ENCODE results near the gene SNCG.

The SNCG gene

DNA sequence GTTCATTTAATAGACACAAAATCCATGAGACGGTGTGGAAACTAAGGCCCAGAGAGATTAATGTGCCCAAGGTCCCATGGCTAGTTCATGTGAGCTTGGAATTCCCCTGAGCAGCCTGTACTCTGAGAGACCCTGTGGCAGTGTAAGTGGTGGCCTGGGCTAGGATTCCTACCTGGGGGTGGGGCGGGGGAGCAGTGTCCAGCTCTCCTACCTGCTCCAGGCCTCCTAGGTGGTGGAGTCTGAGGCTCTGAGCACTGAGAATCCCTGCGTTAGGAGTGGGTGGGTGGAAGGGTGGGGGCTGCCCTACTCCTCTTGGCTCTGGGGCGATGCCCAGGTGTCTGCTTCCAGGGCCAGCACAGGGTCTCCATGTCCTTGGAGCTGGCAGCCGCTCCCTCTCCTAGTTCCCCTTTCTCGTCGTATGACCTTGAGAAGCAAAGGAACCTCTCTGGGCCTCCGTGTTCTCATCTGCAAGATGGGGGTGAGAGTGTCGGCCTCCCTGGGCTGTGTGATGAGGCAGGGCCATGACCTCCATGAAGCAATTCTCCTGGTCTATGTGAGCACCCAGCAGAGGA is 2.5 kb downstream of the SNCG start:
- Histone ChIP-seq H3K36me3 (ENCODE audit: control insufficient read depth in 4 of 4, insufficient read depth in 4 of 4, low read length in 3 of 4) (no peaks in the 10 kb centered on the region), H3K4me1 (ENCODE audit: control extremely low read depth in 1 of 4, control insufficient read depth in 4 of 4, insufficient read depth in 4 of 4, low read length in 3 of 4) (peaks cover 0 to 28% (median 11%) of the 10 kb centered on the region in 4 experiments), H3K27ac (ENCODE audit: insufficient read depth in 1 of 2, low read depth in 1 of 2, low read length in 2 of 2, poor library complexity in 1 of 2, severe bottlenecking in 2 of 2) (no peak overlapping the region), H3K4me3 (ENCODE audit: control insufficient read depth in 1 of 7, extremely low read depth in 1 of 7, insufficient read depth in 4 of 7, low read depth in 2 of 7, low read length in 6 of 7) (no peak overlapping the region), H3K9me3 (ENCODE audit: control extremely low read depth in 1 of 5, control insufficient read depth in 4 of 5, insufficient read depth in 2 of 5, low read depth in 1 of 5, low read length in 4 of 5) (no peaks in the 10 kb centered on the region), H3K27me3 (replicated peaks in 2 of 5; ENCODE audit: control insufficient read depth in 4 of 5, insufficient read depth in 5 of 5, low read length in 4 of 5) (peaks cover 0 to 5% (median 0%) of the 10 kb centered on the region in 5 experiments)
- WGBS (ENCODE audit: insufficient coverage) = 93% methylated on average over 7 of the region's 9 CpGs
- POLR2A ChIA-PET = no interaction called here
- CTCF ChIA-PET = interaction anchor here (1.2 to 1.5 kb wide), 4 partner anchors 9 to 25 kb away, joined by 3 to 10 read pairs (median 6); no protein-coding TSS in a partner anchor
- no peak for DNase-seq

GRCh38 chr10:86961481-86962091 is 3.2 kb downstream of the SNCG start:
- peaks cover 0 to 27% (median 17%) of the 10 kb centered on the region in 4 experiments for H3K4me1 ChIP-seq (ENCODE audit: control extremely low read depth in 1 of 4, control insufficient read depth in 4 of 4, insufficient read depth in 4 of 4, low read length in 3 of 4)
- no peak overlapping the region for H3K27ac ChIP-seq (ENCODE audit: insufficient read depth in 1 of 2, low read depth in 1 of 2, low read length in 2 of 2, poor library complexity in 1 of 2, severe bottlenecking in 2 of 2)
- no peaks in the 10 kb centered on the region for H3K36me3 ChIP-seq (ENCODE audit: control insufficient read depth in 4 of 4, insufficient read depth in 4 of 4, low read length in 3 of 4)
- no peak overlapping the region for H3K4me3 ChIP-seq (ENCODE audit: control insufficient read depth in 1 of 7, extremely low read depth in 1 of 7, insufficient read depth in 4 of 7, low read depth in 2 of 7, low read length in 6 of 7)
- no peaks in the 10 kb centered on the region for H3K9me3 ChIP-seq (ENCODE audit: control extremely low read depth in 1 of 5, control insufficient read depth in 4 of 5, insufficient read depth in 2 of 5, low read depth in 1 of 5, low read length in 4 of 5)
- H3K27me3 ChIP-seq (replicated peaks in 2 of 5; ENCODE audit: control insufficient read depth in 4 of 5, insufficient read depth in 5 of 5, low read length in 4 of 5) = peaks cover 0 to 7% (median under 1%) of the 10 kb centered on the region in 5 experiments
- CTCF ChIA-PET = interaction anchor here (1.1 to 1.5 kb wide), 6 partner anchors 8 to 25 kb away, joined by 3 to 10 read pairs (median 3); no protein-coding TSS in a partner anchor
- WGBS (ENCODE audit: insufficient coverage) = 91% methylated on average over 10 of the region's 12 CpGs
- POLR2A ChIA-PET = no interaction called here
- no peak for DNase-seq

GRCh38 chr10:86962136-86962980 is 4.0 kb downstream of the SNCG start:
- WGBS (ENCODE audit: insufficient coverage) = 87% methylated on average over 3 of the region's 7 CpGs
- POLR2A ChIA-PET = no interaction called here
- H3K27me3 ChIP-seq (replicated peaks in 2 of 5; ENCODE audit: control insufficient read depth in 4 of 5, insufficient read depth in 5 of 5, low read length in 4 of 5) = peaks cover 0 to 9% (median 2%) of the 10 kb centered on the region in 5 experiments
- H3K27ac ChIP-seq (ENCODE audit: insufficient read depth in 1 of 2, low read depth in 1 of 2, low read length in 2 of 2, poor library complexity in 1 of 2, severe bottlenecking in 2 of 2) = no peak overlapping the region
- DNase-seq = peak in 2 of 3 donors; percentile 24 to 44
- no peak overlapping the region for H3K4me3 ChIP-seq (ENCODE audit: control insufficient read depth in 1 of 7, extremely low read depth in 1 of 7, insufficient read depth in 4 of 7, low read depth in 2 of 7, low read length in 6 of 7)
- no peaks in the 10 kb centered on the region for H3K36me3 ChIP-seq (ENCODE audit: control insufficient read depth in 4 of 4, insufficient read depth in 4 of 4, low read length in 3 of 4)
- H3K4me1 ChIP-seq (ENCODE audit: control extremely low read depth in 1 of 4, control insufficient read depth in 4 of 4, insufficient read depth in 4 of 4, low read length in 3 of 4) = peaks cover 0 to 30% (median 21%) of the 10 kb centered on the region in 4 experiments
- CTCF ChIA-PET = interaction anchor here (1.1 to 1.4 kb wide), 2 partner anchors 22 to 24 kb away, joined by 3 read pairs; no protein-coding TSS in a partner anchor
- H3K9me3 ChIP-seq (ENCODE audit: control extremely low read depth in 1 of 5, control insufficient read depth in 4 of 5, insufficient read depth in 2 of 5, low read depth in 1 of 5, low read length in 4 of 5) = no peaks in the 10 kb centered on the region

DNA sequence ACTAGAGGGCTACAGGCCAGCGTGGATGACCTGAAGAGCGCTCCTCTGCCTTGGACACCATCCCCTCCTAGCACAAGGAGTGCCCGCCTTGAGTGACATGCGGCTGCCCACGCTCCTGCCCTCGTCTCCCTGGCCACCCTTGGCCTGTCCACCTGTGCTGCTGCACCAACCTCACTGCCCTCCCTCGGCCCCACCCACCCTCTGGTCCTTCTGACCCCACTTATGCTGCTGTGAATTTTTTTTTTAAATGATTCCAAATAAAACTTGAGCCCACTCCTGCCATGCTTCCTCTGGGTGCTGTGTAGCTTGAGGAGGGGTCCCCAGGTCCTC is 4.5 kb downstream of the SNCG start:
- 97% methylated on average over 7 of the region's 7 CpGs for WGBS (ENCODE audit: insufficient coverage)
- no peak overlapping the region for H3K27ac ChIP-seq (ENCODE audit: insufficient read depth in 1 of 2, low read depth in 1 of 2, low read length in 2 of 2, poor library complexity in 1 of 2, severe bottlenecking in 2 of 2)

GRCh38 chr10:86963341-86963919 is 5.0 kb downstream of the SNCG start:
- Histone ChIP-seq H3K36me3 (ENCODE audit: control insufficient read depth in 4 of 4, insufficient read depth in 4 of 4, low read length in 3 of 4) (no peaks in the 10 kb centered on the region), H3K27ac (ENCODE audit: insufficient read depth in 1 of 2, low read depth in 1 of 2, low read length in 2 of 2, poor library complexity in 1 of 2, severe bottlenecking in 2 of 2) (no peak overlapping the region), H3K9me3 (ENCODE audit: control extremely low read depth in 1 of 5, control insufficient read depth in 4 of 5, insufficient read depth in 2 of 5, low read depth in 1 of 5, low read length in 4 of 5) (no peaks in the 10 kb centered on the region), H3K4me3 (ENCODE audit: control insufficient read depth in 1 of 7, extremely low read depth in 1 of 7, insufficient read depth in 4 of 7, low read depth in 2 of 7, low read length in 6 of 7) (no peak overlapping the region), H3K27me3 (replicated peaks in 2 of 5; ENCODE audit: control insufficient read depth in 4 of 5, insufficient read depth in 5 of 5, low read length in 4 of 5) (peaks cover 0 to 20% (median 9%) of the 10 kb centered on the region in 5 experiments), H3K4me1 (ENCODE audit: control extremely low read depth in 1 of 4, control insufficient read depth in 4 of 4, insufficient read depth in 4 of 4, low read length in 3 of 4) (peaks cover 0 to 32% (median 22%) of the 10 kb centered on the region in 4 experiments)
- ChIA-PET POLR2A (no interaction called here), CTCF (interaction anchor here (1.0 kb wide), 1 partner anchor 23 kb away, joined by 4 read pairs; no protein-coding TSS in a partner anchor)
- 98% methylated on average over 12 of the region's 12 CpGs for whole genome bisulfite sequencing (ENCODE audit: insufficient coverage)
- no peak for DNase-seq

More for the DNA sequence above, 4.5 kb downstream of the SNCG start:
- peaks cover 0 to 29% (median 20%) of the 10 kb centered on the region in 4 experiments for H3K4me1 ChIP-seq (ENCODE audit: control extremely low read depth in 1 of 4, control insufficient read depth in 4 of 4, insufficient read depth in 4 of 4, low read length in 3 of 4)
- no peaks in the 10 kb centered on the region for H3K36me3 ChIP-seq (ENCODE audit: control insufficient read depth in 4 of 4, insufficient read depth in 4 of 4, low read length in 3 of 4)
- ChIA-PET POLR2A (no interaction called here), CTCF (interaction anchor here (1.4 kb wide), 1 partner anchor 22 kb away, joined by 3 read pairs; no protein-coding TSS in a partner anchor)
- H3K27me3 ChIP-seq (replicated peaks in 2 of 5; ENCODE audit: control insufficient read depth in 4 of 5, insufficient read depth in 5 of 5, low read length in 4 of 5) = peaks cover 0 to 15% (median 6%) of the 10 kb centered on the region in 5 experiments
- DNase-seq = no peak
- H3K9me3 ChIP-seq (ENCODE audit: control extremely low read depth in 1 of 5, control insufficient read depth in 4 of 5, insufficient read depth in 2 of 5, low read depth in 1 of 5, low read length in 4 of 5) = no peaks in the 10 kb centered on the region
- no peak overlapping the region for H3K4me3 ChIP-seq (ENCODE audit: control insufficient read depth in 1 of 7, extremely low read depth in 1 of 7, insufficient read depth in 4 of 7, low read depth in 2 of 7, low read length in 6 of 7)

- no peak overlapping the region for H3K4me3 ChIP-seq (ENCODE audit: control insufficient read depth in 1 of 7, extremely low read depth in 1 of 7, insufficient read depth in 4 of 7, low read depth in 2 of 7, low read length in 6 of 7)
- peaks cover 0 to 32% (median 25%) of the 10 kb centered on the region in 4 experiments for H3K4me1 ChIP-seq (ENCODE audit: control extremely low read depth in 1 of 4, control insufficient read depth in 4 of 4, insufficient read depth in 4 of 4, low read length in 3 of 4)
- no peaks in the 10 kb centered on the region for H3K9me3 ChIP-seq (ENCODE audit: control extremely low read depth in 1 of 5, control insufficient read depth in 4 of 5, insufficient read depth in 2 of 5, low read depth in 1 of 5, low read length in 4 of 5)
- DNase-seq = no peak
- no peaks in the 10 kb centered on the region for H3K36me3 ChIP-seq (ENCODE audit: control insufficient read depth in 4 of 4, insufficient read depth in 4 of 4, low read length in 3 of 4)
- ChIA-PET CTCF (interaction anchor here (1.0 kb wide), 1 partner anchor 24 kb away, joined by 4 read pairs; no protein-coding TSS in a partner anchor), POLR2A (no interaction called here)
- H3K27ac ChIP-seq (ENCODE audit: insufficient read depth in 1 of 2, low read depth in 1 of 2, low read length in 2 of 2, poor library complexity in 1 of 2, severe bottlenecking in 2 of 2) = no peak overlapping the region
- WGBS (ENCODE audit: insufficient coverage) = 97% methylated on average over 10 of the region's 13 CpGs
- peaks cover 0 to 28% (median 17%) of the 10 kb centered on the region in 5 experiments for H3K27me3 ChIP-seq (replicated peaks in 2 of 5; ENCODE audit: control insufficient read depth in 4 of 5, insufficient read depth in 5 of 5, low read length in 4 of 5)
Measured at GRCh38 chr10:86964061-86964846, 5.9 kb downstream of the SNCG start.
